ENCODE data around the gene CTXN1. TPM values are rescaled to one million over a fixed set of nuclear protein-coding genes. Genes with fewer than 3 reads are reported as not detected.

CTXN1 gene
- total and polyA plus RNA-seq, 12 donors: 1.3 to 17.9 (median 10.6) TPM; not detected in 1

DNA sequence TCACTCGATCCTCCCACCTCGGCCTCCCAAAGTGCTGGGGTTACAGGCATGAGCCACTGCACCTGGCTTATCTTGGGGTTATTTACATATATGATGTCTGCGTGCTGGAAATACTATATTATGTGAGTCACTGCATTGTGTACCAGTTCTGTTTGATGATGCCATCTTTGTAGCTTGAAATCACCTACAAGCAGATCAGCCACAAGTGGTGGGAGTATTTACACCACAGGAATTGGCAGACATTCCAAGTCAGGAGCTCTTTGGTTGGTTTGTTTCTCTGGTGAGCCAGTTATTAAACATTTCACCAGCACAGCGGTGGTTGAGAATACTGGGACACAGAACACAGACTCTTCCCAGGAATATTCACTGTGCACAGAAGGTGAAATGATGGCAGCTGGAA, 22.0 kb upstream of the CTXN1 start:
- no peak for TF ChIP-seq POLR2A (IDR thresholded peaks at IDR 0.05)
- TF ChIP-seq, protein P1, sequence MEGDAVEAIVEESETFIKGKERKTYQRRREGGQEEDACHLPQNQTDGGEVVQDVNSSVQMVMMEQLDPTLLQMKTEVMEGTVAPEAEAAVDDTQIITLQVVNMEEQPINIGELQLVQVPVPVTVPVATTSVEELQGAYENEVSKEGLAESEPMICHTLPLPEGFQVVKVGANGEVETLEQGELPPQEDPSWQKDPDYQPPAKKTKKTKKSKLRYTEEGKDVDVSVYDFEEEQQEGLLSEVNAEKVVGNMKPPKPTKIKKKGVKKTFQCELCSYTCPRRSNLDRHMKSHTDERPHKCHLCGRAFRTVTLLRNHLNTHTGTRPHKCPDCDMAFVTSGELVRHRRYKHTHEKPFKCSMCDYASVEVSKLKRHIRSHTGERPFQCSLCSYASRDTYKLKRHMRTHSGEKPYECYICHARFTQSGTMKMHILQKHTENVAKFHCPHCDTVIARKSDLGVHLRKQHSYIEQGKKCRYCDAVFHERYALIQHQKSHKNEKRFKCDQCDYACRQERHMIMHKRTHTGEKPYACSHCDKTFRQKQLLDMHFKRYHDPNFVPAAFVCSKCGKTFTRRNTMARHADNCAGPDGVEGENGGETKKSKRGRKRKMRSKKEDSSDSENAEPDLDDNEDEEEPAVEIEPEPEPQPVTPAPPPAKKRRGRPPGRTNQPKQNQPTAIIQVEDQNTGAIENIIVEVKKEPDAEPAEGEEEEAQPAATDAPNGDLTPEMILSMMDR (IDR thresholded peaks at IDR 0.05): no peak
- H3K27me3 ChIP-seq: no peaks in the 10 kb centered on the region
- no peaks in the 10 kb centered on the region for H3K4me1 ChIP-seq (replicated peaks in 1 of 2)
- no peaks in the 10 kb centered on the region for H3K9me3 ChIP-seq (replicated peaks in 1 of 3)
- DNase-seq: no peak
- intact Hi-C loops (cut with DNase I): loop anchor here in 1 of 2 donors (10.0 kb wide), 1 partner anchor 307 kb away; no protein-coding TSS in a partner anchor
- WGBS, 4 donors: 90 to 96% (median 93%) methylated on average over 4 of the region's 4 CpGs
- H3K27ac ChIP-seq: no peak overlapping the region
- H3K4me3 ChIP-seq: no peak overlapping the region
- no peaks in the 10 kb centered on the region for H3K36me3 ChIP-seq (replicated peaks in 1 of 2)

DNA sequence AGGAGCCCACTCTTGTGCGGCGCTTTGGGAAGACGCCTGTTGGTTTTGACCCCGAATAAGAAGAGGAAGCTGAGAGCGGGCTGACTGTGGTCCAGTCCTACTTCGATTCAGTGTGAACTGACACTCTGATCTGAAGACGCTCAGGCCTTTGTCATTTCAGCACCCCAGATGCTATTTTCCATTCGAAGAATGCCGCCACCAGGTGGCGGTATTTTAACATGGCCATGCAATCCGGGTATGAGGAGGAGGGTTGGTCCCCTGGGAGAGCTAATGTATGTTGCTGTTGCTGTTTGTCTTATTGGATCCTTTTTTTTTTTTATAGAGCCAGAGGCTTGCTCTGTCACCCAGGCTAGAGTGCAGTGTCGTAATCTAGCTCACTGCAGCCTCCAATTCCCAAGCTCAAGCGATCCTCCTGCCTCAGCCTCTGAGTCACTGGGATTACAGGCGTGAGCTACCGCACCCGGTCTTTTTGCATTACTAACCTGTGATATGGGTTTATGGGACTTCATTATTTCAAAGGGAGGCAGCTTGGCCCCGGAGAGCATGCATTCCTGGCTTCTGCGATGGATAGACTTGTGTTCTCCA, 18.3 kb upstream of the CTXN1 start:
- 21 to 31% (median 29%) methylated on average over 16 to 18 of the region's 18 CpGs for WGBS, 4 donors
- Histone ChIP-seq H3K9me3 (replicated peaks in 1 of 3) (no peaks in the 10 kb centered on the region), H3K27me3 (no peaks in the 10 kb centered on the region), H3K36me3 (replicated peaks in 1 of 2) (peaks cover 0 to 17% of the 10 kb centered on the region in 2 donors), H3K27ac (peak overlapping the region; percentile 32 to 97 (median 96)), H3K4me3 (peak overlapping the region in 2 of 4 donors; percentile 44 to 55), H3K4me1 (replicated peaks in 1 of 2) (peaks cover 7 to 13% of the 10 kb centered on the region in 2 donors)
- DNase-seq: peak; percentile 84 to 96 (median 91)
- intact Hi-C loops (cut with DNase I): loop anchor here (2.0 to 10.0 kb wide), 2 partner anchors 57 to 311 kb away; no protein-coding TSS in a partner anchor
- TF ChIP-seq POLR2A (IDR thresholded peaks at IDR 0.05): no peak
- TF ChIP-seq, protein P1 (IDR thresholded peaks at IDR 0.05): peak; percentile 84 to 97 (median 92)

DNA sequence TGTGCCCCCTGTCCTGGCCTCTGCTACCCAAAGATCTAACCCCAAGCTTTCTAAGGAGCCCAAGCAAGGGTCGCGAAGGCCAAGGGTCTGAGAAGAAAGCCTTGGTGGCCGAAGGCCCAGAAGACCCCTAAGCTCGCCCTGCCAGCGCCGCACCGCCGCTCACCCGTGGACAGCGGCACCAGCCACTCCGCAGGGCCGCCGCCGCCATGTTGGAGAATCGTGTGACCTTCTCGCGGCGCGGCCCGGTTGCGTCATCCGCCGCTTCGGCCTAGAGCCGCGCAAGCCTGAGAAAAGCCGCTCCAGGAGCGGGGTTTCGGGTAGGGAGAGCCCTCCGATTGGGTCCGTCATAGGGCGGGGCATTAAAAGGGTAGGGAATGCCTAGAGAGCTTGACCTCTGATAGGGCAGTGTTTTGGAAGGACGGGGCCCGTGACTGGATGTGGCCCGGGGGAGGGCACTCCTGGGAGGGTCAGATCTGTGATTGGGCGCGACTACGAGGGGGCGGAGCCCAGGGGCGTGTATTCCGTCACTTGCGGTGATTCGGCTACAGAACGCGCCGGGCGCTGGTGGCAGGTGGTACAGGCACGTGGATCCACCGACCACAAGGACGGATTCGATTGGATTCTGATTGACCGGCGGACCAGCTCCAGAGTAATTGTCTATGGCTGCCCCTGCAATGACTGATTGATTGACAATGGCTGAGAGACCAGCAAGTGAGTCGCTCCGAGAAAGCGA, 17.7 kb upstream of the CTXN1 start, which contains the start of gene TIMM44:
TSS of gene TIMM44 (minus strand) at position 223 of the 733 bp plus-strand sequence. CDS start at position 208, 15 bp downstream.
- 0% methylated on average over 14 to 56 of the region's 56 CpGs for WGBS, 4 donors
- Histone ChIP-seq H3K27ac (peak within 1 kb of the TSS; percentile 81 to 97 (median 96)), H3K9me3 (replicated peaks in 1 of 3) (no peaks in the 10 kb centered on the region), H3K27me3 (no peaks in the 10 kb centered on the region), H3K36me3 (replicated peaks in 1 of 2) (peaks cover 0 to 17% of the 10 kb centered on the region in 2 donors), H3K4me3 (peak within 1 kb of the TSS; percentile 48 to 97 (median 81)), H3K4me1 (replicated peaks in 1 of 2) (peaks cover 7 to 13% of the 10 kb centered on the region in 2 donors)
- TF ChIP-seq POLR2A (IDR thresholded peaks at IDR 0.05): peak; percentile 56 to 90
- TF ChIP-seq, protein P1 (IDR thresholded peaks at IDR 0.05): no peak
- peak; percentile 99 to 100 (median 100) for DNase-seq
- intact Hi-C loops (cut with DNase I): loop anchor here (2.0 to 10.0 kb wide), 2 partner anchors 57 to 311 kb away; no protein-coding TSS in a partner anchor

DNA sequence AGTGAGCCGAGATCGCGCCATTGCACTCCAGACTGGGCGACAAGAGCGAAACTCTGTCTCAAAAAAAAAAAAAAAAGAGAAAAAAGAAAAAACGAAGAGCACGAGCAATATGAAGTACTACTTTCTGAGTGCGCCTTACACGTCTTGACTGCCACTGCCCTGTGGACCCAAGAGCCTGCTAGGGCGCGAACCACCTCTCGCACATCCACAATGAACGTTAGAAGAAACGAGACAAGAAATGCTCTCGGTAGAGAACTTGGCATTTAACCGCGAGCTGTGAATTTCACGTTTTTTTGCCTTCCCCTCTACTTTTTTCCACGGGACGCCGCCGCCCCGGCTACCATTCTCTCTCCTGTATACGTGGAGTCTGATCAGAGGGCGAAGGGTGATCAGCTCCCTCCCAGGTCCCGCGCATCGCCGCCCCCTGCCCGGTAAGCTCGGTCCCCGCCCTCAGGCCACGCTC, 17.1 kb upstream of the CTXN1 start:
- no peaks in the 10 kb centered on the region for H3K9me3 ChIP-seq (replicated peaks in 1 of 3)
- H3K36me3 ChIP-seq (replicated peaks in 1 of 2): peaks cover 0 to 20% of the 10 kb centered on the region in 2 donors
- intact Hi-C loops (cut with DNase I): loop anchor here in 1 of 2 donors (10.0 kb wide), 1 partner anchor 312 kb away; no protein-coding TSS in a partner anchor
- peak in 1 of 7 donors; percentile 30 for DNase-seq
- peak overlapping the region; percentile 48 to 97 (median 81) for H3K4me3 ChIP-seq
- H3K27me3 ChIP-seq: no peaks in the 10 kb centered on the region
- 1 to 8% (median 4%) methylated on average over 25 to 33 of the region's 33 CpGs for WGBS, 4 donors
- H3K4me1 ChIP-seq (replicated peaks in 1 of 2): peaks cover 7 to 13% of the 10 kb centered on the region in 2 donors
- peak overlapping the region; percentile 81 to 97 (median 96) for H3K27ac ChIP-seq
- TF ChIP-seq, protein P1 (IDR thresholded peaks at IDR 0.05): no peak
- no peak for TF ChIP-seq POLR2A (IDR thresholded peaks at IDR 0.05)

Measured in adrenal gland (tissue), 12 donors.